GM19239 (cell line): ENCODE measurements around the gene PPP1R15B.

Source experiments
- DNase-seq: peaks from one replicate; pipeline ENCODE4 v3.0.0; 2011; ENCODE audit warnings: low spot score; ENCODE audit not compliant: insufficient read length
- FAIRE-seq: peaks from 2 replicates; lab custom pipeline; 2011; peaks lifted over from hg19 to GRCh38; lab: Jason Lieb, UNC

Gene PPP1R15B

DNA sequence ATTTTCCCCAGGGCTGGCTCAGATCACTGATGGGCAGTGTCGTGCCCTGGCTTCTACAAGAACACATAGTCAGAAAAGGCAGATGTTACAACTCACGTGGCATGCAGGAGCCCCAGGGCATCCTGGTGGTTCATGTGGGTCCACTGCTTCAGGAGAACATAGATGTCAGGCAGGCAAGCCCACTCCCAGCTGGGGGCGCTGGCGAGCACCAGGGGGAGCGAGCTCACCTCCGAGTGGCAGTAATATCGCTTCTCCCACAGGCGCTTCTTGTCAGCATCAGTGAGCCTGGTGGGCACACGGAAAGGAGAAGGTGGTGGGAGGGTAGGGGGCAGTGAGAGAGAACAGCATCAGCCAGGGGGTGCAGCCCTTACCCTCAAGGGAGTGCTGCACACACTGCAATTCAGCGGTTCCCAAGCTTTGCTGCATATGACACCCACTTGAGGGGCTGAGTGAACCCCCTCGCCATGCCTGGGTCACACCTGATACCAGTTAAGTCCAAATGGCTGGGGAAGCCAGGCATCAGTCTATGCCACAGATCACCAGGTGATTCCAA is 34.3 kb upstream of the PPP1R15B start:
- no peak for DNase-seq
- FAIRE-seq: no peak

DNA sequence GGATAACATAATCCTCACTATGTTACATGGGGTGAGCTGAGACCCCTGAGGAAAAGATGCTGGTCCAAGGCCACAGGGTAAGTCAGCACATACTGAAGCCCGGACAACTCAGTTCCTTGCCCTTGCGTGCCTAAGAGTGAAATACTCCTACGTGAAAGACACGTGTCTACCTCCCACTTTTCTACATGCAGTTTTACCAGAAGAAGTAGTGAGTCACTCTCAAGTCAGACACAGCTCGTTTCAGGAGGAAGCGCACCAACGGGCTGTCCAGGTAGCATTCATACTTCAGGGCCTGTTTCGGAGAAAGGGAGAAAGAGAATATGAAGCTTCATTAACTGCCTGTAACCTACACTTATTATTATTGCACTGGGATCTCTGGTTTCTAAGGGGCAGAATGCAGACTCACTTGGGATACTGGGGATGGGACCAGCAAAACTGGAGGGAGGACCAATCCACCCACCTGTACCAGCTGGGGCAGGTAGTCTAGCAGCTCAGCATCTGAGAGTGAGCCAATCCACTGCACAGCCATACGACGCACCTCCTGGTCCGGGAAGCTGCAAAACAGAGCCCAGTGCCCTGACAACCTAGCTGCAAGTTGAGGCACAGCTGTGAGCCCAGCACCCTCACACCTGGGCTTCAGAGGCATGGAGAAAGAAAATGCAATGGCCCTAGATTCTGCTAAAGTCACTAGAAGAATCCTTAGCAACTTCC is 32.4 kb upstream of the PPP1R15B start:
- FAIRE-seq: no peak
- DNase-seq: no peak

DNA sequence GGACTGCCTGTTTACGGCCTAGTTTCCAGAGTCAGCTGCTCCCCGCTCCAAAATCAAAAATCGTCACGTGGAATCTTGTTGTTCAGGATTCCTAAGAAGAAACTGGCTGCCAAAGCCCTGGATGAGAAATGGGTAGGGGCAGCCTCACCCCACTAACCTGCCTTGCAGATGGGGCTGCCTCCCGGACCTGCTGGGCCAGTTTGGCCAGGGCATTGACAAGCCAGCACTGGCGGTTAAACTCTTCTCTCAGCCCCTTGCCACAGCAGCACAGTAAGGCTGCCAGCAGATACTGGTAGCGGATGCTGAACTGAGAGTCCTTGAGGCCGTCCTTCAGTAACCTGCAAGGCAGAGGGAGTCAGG is 31.6 kb upstream of the PPP1R15B start:
- no peak for FAIRE-seq
- DNase-seq: no peak

DNA sequence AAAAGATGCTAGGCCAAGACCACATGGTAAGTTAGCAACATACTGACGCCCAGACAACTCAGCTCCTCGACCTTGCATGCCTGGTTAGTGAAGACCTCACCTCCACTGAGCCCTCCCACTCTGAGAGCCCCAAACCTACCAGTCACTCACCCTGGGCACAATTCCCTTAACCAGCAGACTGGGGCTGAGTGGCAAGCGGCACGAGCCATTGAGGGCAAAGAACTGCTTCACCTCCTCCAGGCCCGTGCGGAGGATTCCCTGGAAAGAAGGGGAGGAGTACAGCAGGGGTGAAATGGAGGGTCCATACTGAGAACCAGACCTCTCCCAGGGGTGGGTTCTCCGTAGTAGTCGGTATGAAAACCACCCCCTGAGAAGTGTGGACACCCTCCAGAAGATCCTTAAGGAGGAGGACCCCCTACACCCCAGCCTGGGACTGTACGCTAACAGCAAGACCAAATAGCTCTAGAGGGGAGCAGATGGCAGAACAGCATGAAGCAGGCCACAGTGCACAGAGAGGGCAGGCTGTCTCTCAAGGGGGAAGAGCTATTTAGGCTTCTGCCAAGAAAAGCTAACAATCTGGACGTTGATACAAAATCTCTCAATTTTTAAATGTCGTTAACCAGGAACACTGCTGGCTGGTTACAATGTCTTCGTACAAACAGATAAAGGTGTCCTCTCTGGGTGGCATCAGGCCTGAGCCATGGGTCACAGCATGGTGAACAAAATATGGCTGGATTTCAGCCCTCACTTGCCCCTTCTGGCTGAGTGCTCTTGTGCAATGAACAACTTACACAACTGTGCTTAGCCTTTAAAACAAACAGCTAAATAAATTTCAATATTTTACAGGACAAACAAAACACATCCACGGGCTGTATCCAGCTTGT is 31.0 kb upstream of the PPP1R15B start:
- FAIRE-seq (no peak), DNase-seq (no peak)

DNA sequence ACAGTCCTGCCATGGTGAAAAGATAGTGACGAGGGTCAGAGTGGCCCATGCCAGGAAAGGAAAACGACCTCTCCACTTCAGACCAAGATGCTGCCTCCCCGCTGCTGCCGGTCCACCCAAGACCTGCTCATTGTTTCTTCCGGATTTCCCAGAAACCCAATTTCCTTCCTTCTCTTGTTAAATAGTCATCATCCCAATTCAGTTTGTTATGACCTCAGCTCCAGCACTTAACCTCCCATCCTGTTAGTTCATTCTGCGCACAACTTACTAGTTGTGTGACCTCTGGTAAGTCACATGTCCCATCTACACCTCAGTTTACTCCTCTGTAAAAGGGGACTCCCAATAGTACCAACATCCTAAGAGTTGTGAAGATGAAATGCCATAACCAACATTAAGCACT is 29.9 kb upstream of the PPP1R15B start:
- no peak for FAIRE-seq

DNA sequence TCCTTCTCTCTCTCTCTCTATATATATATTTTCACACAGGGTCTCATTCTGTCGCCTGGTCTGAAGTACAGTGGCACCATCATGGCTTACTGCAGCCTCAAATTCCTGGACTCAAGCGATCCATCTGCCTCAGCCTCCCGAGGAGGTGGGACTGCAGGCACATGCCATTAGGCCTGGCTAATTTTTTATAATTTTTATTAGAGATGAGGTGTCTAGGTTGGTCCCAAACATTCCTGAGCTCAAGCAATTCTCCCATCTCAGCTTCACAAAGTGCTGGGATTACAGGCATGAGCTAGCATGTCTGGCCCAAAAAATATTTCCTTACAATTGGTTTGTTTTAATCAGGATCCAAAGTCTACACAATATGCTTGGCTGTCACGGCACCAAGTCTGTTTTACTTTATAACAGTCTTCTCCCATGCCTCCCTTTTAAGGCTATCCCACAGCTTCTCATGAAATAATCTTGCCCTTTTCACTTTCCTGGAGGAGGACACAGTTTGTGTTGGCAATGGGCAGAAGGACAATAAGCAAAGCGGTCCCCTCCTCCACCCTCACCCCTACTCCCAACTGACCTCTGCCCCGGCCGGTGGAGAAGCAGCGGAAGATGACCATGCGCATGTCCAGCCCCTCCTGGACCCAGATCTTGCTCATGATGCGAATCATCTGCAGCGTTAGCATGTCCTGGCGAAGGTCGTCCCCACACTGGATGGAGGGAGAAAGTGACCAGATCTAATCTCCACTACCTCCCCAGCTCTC is 28.2 kb upstream of the PPP1R15B start:
- no peak for FAIRE-seq
- no peak for DNase-seq

More for the DNA sequence above, 29.9 kb upstream of the PPP1R15B start:
- DNase-seq: no peak

DNA sequence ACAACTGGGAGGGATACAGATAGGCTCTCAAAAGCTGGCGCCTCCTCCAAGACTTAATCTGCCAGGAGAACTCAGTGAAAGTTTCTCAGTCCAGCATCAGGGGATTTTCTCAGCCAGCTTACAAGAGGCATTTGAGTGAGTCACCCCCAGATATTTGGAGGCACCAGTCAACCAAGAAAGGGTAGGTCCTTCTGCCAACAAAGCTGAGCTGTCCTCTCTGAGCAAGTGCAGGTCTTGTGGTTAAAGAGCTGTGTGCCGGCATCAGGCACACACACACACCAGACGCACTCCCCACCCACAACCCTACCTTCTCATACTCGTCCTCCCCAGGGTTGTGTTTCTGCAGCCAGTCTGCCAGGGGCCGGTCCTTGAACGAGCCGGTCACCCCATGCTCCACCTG is 27.0 kb upstream of the PPP1R15B start:
- DNase-seq (no peak), FAIRE-seq (no peak)

DNA sequence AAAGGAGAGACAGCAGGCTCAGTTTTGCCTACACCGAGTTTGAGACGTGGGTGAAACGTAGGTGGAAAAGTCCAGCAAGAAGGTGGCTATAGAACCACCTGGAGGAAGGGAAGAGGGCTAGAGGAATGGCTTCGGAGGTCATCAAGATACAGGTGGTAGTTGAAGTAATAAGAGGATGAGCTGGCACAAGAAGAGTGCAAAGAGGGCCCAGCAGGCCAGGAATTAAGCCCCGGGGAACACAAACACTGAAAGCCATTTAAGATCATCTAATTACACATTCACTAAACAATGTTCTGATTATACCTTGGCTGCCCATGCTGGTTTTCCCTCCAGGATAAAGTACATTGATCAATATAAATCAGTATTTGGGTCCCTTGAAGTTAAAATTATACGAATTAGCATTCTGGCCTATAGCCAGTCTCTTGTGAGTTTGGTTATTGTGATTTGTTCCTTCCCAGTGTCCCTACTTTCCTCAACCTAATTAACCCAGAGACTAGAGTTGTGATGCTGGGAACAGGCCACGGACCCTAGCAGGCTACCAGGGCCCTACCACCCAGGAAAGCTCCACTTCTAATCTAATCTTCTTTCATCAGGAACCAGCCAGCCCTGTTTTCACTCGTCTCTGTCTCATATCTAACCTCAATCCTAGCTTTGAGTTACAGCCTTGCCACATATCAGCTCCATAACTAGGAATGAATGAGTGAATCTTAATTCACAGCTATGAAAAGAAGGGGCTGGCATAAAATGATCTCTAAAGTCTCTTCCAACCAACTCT is 26.4 kb upstream of the PPP1R15B start:
- no peak for FAIRE-seq

DNA sequence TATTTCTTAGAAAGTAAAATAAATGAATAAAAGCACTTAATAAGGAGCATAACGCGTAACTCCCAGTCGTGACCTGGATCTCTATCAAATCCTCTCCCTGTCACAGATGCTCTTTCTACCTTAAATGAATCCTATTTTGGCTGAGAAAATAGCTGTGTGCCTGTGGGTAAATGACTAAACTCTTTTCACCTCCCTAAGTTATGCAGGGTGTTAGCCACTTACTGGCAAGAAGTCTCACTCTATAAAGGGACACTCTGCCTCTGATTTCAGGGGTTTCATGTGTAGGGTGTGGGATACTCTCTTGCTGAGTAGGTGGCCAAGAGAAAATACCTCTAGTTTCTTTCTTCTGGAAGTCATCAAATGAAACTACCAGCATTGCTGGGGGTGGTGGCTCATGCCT is 24.3 kb upstream of the PPP1R15B start:
- DNase-seq (no peak), FAIRE-seq (no peak)

More for the DNA sequence above, 26.4 kb upstream of the PPP1R15B start:
- DNase-seq: no peak

DNA sequence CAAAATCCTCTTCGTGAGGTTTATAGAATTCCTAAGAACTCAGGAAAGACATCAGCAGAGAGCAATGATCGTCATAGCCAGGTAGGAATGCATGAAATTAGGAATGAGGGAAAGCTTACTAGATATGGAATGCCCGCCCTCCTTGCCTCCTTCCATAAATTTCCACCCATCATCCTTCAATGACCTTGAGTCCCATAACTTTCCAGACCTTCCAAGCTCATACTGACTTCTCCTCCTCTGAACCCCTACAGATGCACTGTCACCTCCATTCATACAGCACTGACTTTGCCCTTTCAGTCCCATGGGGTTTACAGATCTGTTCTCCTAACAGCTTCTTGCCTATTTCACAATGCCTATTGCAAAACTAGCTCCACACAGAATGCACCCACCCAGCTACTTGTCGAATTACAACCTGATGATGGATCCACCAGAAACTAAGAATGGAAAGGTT is 23.8 kb upstream of the PPP1R15B start:
- no peak for DNase-seq
- no peak for FAIRE-seq

DNA sequence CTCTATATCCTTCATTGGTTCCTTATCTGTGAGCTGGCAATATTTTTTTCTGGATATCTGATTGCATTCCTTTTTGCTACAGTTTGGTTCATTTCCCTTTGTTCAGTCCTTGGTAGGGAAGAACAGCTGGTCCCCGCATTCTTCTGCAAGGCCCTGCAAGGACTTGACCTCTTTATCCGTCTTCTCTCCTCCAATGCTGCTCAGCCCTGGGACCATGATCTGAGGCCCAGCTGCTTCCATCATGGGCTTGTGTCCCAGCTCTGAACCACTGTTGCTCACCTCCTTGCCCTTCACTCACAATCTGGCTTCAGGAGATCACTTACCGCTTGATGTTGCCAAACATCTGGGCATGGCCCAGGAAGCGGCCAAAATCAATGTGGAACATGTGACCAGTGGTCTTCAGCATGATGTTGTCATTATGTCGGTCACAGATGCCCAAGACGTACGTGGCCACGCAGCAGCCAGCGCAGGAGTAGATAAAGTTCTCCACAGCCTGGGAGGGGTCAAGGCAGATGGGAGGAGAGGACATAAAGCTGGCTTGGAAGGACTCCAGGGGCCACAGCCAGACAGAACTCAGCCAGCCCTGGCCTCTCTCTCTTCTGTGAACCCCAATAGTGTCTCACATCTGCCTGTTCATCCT is 22.6 kb upstream of the PPP1R15B start:
- DNase-seq: no peak
- no peak for FAIRE-seq

DNA sequence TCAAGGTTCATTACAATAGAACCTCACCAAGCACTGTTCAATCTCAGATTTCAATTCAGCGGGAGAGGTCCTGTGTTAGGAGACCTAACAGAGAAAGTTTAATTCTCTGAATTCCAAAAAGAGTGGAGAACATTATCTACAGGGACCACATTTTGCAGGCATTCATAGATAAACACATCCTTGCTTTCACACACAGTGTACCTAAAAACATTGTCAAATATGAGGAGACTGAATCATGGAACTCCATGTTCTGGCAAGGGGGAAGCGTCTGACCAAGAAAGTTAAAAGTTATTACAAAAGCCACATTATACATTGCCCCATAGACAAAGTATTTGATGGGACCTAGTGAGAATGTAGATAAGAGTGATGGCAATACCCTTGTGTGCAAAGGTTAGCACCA is 21.1 kb upstream of the PPP1R15B start:
- FAIRE-seq: no peak

DNA sequence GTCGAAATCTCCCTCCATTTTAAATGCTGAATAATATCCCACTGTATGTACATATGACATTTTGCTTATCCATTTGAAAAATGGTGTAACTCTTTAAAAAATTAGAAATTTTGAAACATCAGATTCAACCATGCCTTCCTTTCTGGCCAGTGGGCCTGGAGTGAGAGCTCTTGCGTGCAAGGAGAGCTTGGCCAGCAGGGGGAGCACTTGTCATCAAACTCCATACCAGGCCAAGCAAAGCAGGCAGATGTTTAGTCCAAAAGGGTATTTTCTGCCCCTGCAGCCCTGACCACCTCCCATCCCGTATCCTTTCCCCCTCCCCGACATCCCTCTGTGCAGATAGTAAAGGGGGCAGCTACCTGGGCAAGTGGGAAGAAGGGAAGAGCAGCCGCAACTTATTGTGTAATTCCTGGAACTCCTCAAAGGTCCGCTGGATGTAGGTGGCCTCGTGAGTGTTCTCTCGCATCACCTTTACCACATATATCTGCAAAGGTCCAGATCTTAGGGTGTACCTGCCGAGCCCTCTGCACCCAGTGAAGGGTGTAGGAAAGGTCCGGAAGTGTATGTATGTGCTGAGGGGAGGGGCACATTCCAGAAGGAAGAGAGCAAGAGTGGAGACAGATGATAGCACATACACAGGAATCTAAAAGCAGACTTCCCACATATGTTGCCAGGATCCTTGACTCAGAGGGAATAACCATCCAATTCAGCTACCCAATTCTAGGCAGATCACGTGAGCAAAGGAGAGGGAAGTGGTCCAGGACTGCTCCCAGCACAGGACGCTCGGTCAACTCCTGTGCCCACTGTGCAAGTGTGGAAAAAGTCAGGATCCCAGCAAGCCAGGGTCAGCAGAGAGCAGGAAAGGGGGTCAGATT is 19.9 kb upstream of the PPP1R15B start:
- FAIRE-seq (peak; percentile 67), DNase-seq (peak; percentile 68)

More for the DNA sequence above, 21.1 kb upstream of the PPP1R15B start:
- DNase-seq: no peak

DNA sequence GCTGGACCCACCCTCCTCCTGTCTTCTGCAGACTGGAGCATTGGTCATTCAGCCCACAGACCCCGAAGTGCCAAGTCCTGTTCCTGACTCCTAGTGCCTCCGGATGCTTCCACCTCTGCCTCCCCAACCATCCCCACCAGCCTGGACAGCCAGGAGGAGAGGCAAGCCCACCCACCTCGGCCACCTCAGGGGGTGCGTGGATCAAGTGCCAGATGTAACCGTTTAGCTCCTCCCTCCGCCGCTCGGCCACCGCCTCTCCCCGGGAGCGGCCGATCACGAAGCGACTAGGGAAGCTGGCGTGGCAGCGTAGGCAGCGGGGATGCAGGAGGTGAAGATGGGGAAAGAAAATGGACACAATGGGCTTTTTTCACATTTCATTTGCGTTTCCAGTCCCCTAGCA is 18.1 kb upstream of the PPP1R15B start:
- FAIRE-seq: no peak

DNA sequence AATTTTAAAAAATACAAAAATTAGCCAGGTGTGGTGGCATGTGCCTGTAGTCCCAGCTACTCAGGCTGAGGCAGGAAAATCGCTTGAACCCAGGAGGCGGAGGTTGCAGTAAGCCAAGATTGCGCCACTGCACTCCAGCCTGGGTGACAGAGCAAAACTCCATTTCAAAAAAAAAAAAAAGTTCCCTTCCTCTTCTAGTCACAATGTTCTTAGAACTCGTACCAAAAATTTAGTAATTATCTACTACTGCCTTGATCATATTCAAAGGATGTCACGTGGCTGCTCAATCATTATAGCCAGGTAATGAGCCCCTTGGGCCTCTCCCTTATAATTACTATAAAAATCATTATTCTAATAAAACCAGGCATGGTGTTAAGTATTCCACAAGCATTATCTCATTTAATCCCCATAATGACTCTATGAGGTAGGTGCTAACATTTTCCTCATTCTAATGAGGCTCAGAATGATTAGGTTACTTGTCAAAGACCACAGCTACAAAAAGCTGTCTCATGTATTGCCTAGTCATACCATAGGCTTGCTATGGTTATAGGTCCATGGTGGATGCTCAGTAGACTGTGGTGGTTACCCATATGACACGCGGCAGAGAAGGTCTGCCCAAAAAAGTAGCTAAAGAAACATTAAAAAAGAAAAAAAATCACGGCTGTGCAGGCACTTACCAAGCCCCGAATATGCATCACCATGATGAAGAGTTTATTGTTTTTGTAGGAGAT is 15.5 kb upstream of the PPP1R15B start:
- FAIRE-seq: no peak
- no peak for DNase-seq

More for the DNA sequence above, 18.1 kb upstream of the PPP1R15B start:
- DNase-seq: no peak

DNA sequence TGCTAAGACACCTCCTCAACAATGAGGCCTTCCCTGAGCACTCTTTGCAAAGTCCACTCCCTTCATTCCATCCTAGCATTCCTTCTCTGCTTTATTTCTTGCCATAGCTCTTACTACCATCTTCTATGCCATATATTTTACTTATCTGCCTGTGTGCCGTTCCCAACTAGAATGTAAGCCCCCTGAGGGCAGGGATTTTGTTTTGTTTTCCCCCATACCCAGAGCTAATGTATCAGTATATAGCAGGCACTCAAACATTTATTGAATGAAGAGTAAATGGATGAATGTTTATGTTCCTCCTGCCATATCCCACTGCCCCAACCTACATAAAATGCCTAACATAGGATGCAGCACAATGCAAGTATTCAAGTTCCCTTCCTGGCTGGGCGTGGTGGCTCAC is 14.9 kb upstream of the PPP1R15B start:
- FAIRE-seq (no peak), DNase-seq (no peak)

DNA sequence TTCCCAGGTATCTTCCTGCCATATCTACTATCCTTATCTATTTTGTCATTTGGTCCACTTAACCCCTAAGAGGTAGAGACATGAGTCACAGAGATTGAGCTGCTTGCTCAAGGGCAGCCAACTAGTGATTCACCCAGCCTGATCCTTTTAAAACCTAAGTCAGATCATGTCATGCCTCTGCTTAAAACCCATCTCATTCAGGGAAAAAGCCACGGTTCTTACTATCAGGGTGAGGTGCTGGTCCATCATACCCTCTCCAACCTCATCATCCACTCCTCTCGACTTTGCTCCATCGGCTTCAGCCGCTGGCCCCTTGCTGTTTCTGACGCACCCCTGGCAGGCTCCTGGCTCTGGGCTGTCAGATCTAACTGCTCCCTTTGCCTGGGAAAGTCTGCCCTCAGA is 14.4 kb upstream of the PPP1R15B start:
- DNase-seq: no peak
- no peak for FAIRE-seq

DNA sequence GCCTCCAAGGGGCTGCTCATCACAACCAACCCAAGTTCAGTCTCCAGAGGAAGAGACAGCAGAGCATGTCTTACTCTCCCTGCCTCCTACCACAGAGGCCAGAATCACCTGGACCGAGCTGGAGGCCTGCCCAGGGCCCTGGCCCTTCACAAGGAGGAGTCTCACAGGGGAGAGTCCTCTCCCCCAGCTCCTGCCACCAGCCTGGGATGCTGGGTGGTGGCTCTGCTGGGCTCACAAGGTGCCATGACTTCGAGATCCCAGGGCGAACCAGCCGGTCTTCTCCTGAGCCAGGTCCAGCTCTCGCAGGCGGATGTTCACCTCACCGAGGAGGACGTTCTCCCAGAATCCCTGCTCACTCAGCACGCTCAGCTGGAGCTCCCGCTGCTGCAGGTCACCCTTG is 13.0 kb upstream of the PPP1R15B start:
- DNase-seq (no peak), FAIRE-seq (no peak)
